GM19238 (cell line): ENCODE data around the gene SERPINB4.

Experiments used
- DNase-seq: peaks from one replicate; pipeline ENCODE4 v3.0.0; 2011; ENCODE audit warnings: low spot score; ENCODE audit not compliant: insufficient read length

The SERPINB4 gene

GRCh38 chr18:63627819-63628218 is 16.2 kb downstream of the SERPINB4 start:
- no peak for DNase-seq

GRCh38 chr18:63626431-63626830 is 17.6 kb downstream of the SERPINB4 start:
- DNase-seq = no peak

- DNase-seq = no peak
Measured at GRCh38 chr18:63624863-63625262, 19.2 kb downstream of the SERPINB4 start.

GRCh38 chr18:63619661-63620060 is 24.4 kb downstream of the SERPINB4 start:
- no peak for DNase-seq

GRCh38 chr18:63617915-63618234 is 26.2 kb downstream of the SERPINB4 start:
- no peak for DNase-seq

- DNase-seq = no peak
Measured at GRCh38 chr18:63617049-63617914, 26.8 kb downstream of the SERPINB4 start.

- no peak for DNase-seq
Measured at GRCh38 chr18:63613420-63613819, 30.6 kb downstream of the SERPINB4 start.

GRCh38 chr18:63606526-63606925 is 37.5 kb downstream of the SERPINB4 start:
- DNase-seq = no peak

GRCh38 chr18:63604791-63605567 is 39.1 kb downstream of the SERPINB4 start:
- DNase-seq = no peak

GRCh38 chr18:63603772-63604171 is 40.3 kb downstream of the SERPINB4 start:
- DNase-seq = no peak

- no peak for DNase-seq
Measured at GRCh38 chr18:63603355-63603754, 40.7 kb downstream of the SERPINB4 start.

- no peak for DNase-seq
Measured at GRCh38 chr18:63596964-63597363, 47.1 kb downstream of the SERPINB4 start.

- no peak for DNase-seq
Measured at GRCh38 chr18:63592471-63592870, 51.6 kb downstream of the SERPINB4 start.

GRCh38 chr18:63591725-63592124 is 52.3 kb downstream of the SERPINB4 start:
- DNase-seq = no peak

GRCh38 chr18:63590966-63591695 is 52.9 kb downstream of the SERPINB4 start:
- DNase-seq = no peak

GRCh38 chr18:63590373-63590772 is 53.7 kb downstream of the SERPINB4 start:
- DNase-seq = no peak

- DNase-seq = no peak
Measured at GRCh38 chr18:63588909-63589308, 55.1 kb downstream of the SERPINB4 start.
